Esophagus (tissue), 2 donors: Measurements from ENCODE around the gene UBE2S. TPM values are rescaled to one million over a fixed set of nuclear protein-coding genes. Genes with fewer than 3 reads are reported as not detected.

Experiments
- H3K27ac ChIP-seq, 2 donors: one replicate each; pipeline ENCODE4 v1.5.1; 2013; ENCODE audit warnings: low read depth in 2 of 2, mild to moderate bottlenecking in 2 of 2, inconsistent platforms in 1 of 2, low read length in 1 of 2, moderate library complexity in 1 of 2
- H3K27me3 ChIP-seq, 2 donors: one replicate each; pipeline ENCODE4 v1.6.1; 2013; ENCODE audit warnings: low read length in 2 of 2, control low read depth in 1 of 2, mild to moderate bottlenecking in 1 of 2; ENCODE audit not compliant: insufficient read depth in 2 of 2, control insufficient read depth in 1 of 2
- H3K36me3 ChIP-seq, 2 donors: one replicate each; pipeline ENCODE4 v1.6.1; 2013; ENCODE audit warnings: low read length in 1 of 2; ENCODE audit not compliant: control insufficient read depth in 2 of 2, insufficient read depth in 2 of 2
- H3K4me1 ChIP-seq, 2 donors: one replicate each; pipeline ENCODE4 v1.6.1; 2013; ENCODE audit warnings: low read length in 1 of 2; ENCODE audit not compliant: control insufficient read depth in 2 of 2, insufficient read depth in 2 of 2
- H3K4me3 ChIP-seq, 2 donors: one replicate each; pipeline ENCODE4 v1.5.1; 2013; ENCODE audit warnings: low read length in 2 of 2, mild to moderate bottlenecking in 2 of 2, low read depth in 1 of 2, moderate library complexity in 1 of 2
- H3K9me3 ChIP-seq, 2 donors: one replicate each; pipeline ENCODE4 v1.6.1; 2013; ENCODE audit warnings: mild to moderate bottlenecking in 2 of 2, low read depth in 1 of 2, low read length in 1 of 2, moderate library complexity in 1 of 2; ENCODE audit not compliant: control insufficient read depth in 2 of 2, insufficient read depth in 1 of 2
- WGBS, 2 donors: extraction: QIAGEN DNeasy Blood & Tissue Kit; methylation state at CpG; one replicate each; pipeline ENCODE4 v1.1.7; 2013; 5-methylcytosine and 5-hydroxymethylcytosine counted together
- polyA plus RNA-seq, 2 donors: library from polyadenylated mRNA; stranded (reverse); fragments of 200-250 nt; gene quantifications; one replicate each; pipeline ENCODE4 v1.2.3, GENCODE V29; 2013
- donor health status: healthy with polysubstance abuse.
- donor health status: Bipolar disorder and iron deficiency.

UBE2S gene
- polyA plus RNA-seq, 2 donors, result 12.8 to 24.1 TPM

DNA sequence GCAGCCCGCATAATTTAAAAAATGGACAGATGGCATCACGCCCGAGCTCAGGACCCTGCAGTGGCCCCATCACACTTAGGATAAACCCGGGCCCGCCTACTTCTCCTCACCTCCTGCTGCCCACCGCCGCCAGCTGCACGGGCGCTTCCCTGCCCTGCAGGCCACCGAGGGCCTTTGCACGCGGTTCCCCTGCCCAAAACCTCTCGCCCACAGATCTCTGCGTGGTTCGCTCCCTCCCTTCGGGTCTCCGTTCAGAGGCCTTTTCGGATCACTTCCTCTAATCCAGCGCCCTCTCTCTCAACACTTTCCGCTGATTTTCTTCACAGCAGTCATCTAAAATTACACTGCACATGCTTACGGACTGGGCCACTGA is 33.7 kb upstream of the UBE2S start:
- H3K36me3 ChIP-seq, result no peaks in the 10 kb centered on the region
- 4 to 5% methylated on average over 21 of the region's 21 CpGs for WGBS, 2 donors
- peaks cover 7 to 43% of the 10 kb centered on the region in 2 donors for H3K27me3 ChIP-seq
- no peak overlapping the region for H3K4me3 ChIP-seq
- no peak overlapping the region for H3K27ac ChIP-seq
- peaks cover 6 to 8% of the 10 kb centered on the region in 2 donors for H3K4me1 ChIP-seq
- peaks cover 0 to 10% of the 10 kb centered on the region in 2 donors for H3K9me3 ChIP-seq

DNA sequence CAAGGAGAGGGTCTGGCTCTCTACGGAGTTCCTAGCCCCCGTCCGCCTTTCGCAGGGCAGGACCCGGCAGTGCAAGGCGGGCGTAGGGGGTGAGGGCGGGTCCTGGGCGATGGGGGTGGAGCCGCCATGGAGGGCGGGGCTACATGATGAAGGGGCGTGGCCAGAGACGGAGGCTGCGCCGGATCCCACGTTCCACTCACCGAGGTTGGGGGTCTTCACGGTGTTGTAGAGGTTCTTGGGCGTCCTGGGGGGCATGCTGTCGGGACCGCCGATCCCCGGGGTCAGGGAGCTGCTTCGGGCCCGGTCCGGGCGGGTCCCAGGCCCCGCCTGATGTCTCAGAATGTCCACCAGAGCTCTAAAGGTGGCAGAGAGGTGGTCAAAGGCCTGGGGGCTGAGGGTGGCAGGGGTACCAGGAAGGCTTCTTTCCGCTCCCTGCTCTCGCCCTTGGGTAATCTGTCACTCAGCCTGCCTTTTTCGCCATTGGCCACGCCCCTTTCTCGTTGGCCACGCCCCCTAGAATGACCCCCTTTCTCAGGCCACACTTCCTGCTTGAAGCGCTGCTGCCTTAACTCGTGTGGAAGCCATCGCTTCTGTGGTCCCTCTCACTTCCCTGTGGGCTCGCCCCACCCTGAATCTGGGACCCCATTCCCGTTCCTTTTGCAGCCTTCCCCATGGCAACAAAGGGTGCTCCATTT is 33.0 kb upstream of the UBE2S start:
- 8 to 12% methylated on average over 38 to 39 of the region's 39 CpGs for WGBS, 2 donors
- H3K9me3 ChIP-seq, result peaks cover 0 to 10% of the 10 kb centered on the region in 2 donors
- H3K4me1 ChIP-seq, result peaks cover 6 to 8% of the 10 kb centered on the region in 2 donors
- peaks cover 7 to 43% of the 10 kb centered on the region in 2 donors for H3K27me3 ChIP-seq
- H3K4me3 ChIP-seq, result no peak overlapping the region
- no peak overlapping the region for H3K27ac ChIP-seq
- no peaks in the 10 kb centered on the region for H3K36me3 ChIP-seq

DNA sequence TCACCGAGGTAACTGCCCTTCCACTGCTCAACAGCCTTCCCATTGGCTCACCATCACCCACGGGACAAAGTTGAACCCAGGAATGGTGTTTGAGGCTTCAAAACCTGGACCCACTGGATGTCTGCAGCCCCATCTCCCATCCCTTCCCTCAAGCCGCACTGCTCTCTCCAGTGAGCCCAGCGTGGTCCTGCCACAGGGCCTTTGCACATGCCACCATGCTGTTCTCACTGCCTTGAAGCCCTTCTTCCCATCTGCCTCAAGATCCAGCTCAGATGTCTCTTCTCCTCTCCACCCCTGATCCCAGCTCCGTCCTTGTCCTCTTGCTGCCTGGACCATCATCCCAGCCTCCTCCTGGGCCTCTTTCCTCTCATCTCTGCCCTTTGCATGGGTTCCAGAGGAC is 31.5 kb upstream of the UBE2S start:
- WGBS, 2 donors, result 77 to 83% methylated on average over 5 of the region's 5 CpGs

DNA sequence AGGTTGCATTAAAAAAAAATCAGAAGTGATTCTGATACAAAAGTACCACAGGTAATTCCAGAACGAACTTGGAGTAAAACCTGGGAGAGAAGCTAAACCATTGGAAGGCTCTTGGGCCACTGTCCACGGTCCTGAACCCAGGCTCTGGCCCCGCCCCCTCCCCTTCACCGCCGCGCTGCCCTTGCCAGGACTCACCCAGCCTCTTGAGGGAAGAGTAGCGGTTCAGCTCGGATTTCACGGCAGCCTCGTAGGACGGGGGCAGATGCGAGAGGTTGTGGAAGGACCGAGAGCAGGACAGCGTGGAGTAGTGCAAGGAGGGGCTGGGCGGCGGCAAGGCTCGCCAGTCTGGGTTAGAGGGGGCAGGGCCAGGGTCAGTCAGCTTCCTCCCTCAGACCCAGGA is 29.8 kb upstream of the UBE2S start:
- peaks cover 5 to 6% of the 10 kb centered on the region in 2 donors for H3K4me1 ChIP-seq
- H3K9me3 ChIP-seq, result peaks cover 0 to 14% of the 10 kb centered on the region in 2 donors
- H3K4me3 ChIP-seq, result no peak overlapping the region
- H3K36me3 ChIP-seq, result no peaks in the 10 kb centered on the region
- peaks cover 4 to 40% of the 10 kb centered on the region in 2 donors for H3K27me3 ChIP-seq
- 3 to 4% methylated on average over 17 of the region's 17 CpGs for WGBS, 2 donors
- no peak overlapping the region for H3K27ac ChIP-seq

More for the DNA sequence above, 31.5 kb upstream of the UBE2S start:
- H3K27me3 ChIP-seq, result peaks cover 7 to 43% of the 10 kb centered on the region in 2 donors
- H3K4me1 ChIP-seq, result peaks cover 6 to 8% of the 10 kb centered on the region in 2 donors
- no peak overlapping the region for H3K27ac ChIP-seq
- H3K36me3 ChIP-seq, result no peaks in the 10 kb centered on the region
- no peak overlapping the region for H3K4me3 ChIP-seq
- peaks cover 0 to 14% of the 10 kb centered on the region in 2 donors for H3K9me3 ChIP-seq

DNA sequence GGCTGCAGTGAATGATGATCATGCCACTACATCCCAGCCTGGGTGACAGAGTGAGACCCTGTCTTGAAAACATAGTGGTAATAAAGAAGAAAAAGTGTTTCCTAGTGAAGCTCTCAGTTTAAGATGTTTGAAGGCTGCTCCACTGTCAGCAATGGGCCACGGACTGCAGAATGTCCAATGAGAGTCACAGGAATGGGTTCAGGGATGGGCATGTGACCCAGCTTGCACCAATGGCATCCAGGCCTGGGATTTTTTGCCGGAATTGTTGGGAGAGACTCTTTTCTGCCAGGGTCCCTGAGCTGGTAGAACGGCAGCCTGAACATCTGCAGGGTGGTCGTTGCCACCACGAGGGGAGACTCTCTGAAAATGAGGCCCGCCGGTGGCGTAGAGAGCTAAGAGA is 29.3 kb upstream of the UBE2S start:
- Histone ChIP-seq H3K27me3 (peaks cover 4 to 34% of the 10 kb centered on the region in 2 donors), H3K36me3 (no peaks in the 10 kb centered on the region), H3K9me3 (peaks cover 0 to 19% of the 10 kb centered on the region in 2 donors), H3K4me1 (peaks cover 2 to 3% of the 10 kb centered on the region in 2 donors), H3K27ac (no peak overlapping the region), H3K4me3 (no peak overlapping the region)
- 47 to 48% methylated on average over 8 of the region's 8 CpGs for WGBS, 2 donors

DNA sequence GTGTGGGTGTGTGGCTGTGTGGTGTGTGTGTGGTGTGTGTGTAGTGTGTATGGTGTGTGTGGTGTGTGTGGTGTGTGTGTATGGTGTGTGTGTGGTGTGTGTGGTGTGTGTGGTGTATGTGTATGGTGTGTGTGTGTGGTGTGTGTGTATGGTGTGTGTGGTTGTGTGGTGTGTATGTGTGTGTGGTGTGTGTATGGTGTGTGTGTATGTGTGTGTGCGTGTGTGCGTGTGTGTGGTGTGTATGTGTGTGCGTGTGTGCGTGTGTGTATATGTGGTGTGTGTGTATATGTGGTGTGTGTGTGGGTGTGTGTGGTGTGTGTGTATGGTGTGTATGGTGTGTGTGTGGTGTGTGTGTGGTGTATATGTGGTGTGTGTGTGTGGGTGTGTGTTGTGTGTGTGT is 27.4 kb upstream of the UBE2S start:
- peaks cover 4 to 28% of the 10 kb centered on the region in 2 donors for H3K27me3 ChIP-seq
- no peak overlapping the region for H3K27ac ChIP-seq
- no peaks in the 10 kb centered on the region for H3K36me3 ChIP-seq
- peaks cover 0 to 12% of the 10 kb centered on the region in 2 donors for H3K9me3 ChIP-seq
- 95 to 96% methylated on average over 4 of the region's 4 CpGs for WGBS, 2 donors
- H3K4me1 ChIP-seq, result no peaks in the 10 kb centered on the region
- H3K4me3 ChIP-seq, result no peak overlapping the region

DNA sequence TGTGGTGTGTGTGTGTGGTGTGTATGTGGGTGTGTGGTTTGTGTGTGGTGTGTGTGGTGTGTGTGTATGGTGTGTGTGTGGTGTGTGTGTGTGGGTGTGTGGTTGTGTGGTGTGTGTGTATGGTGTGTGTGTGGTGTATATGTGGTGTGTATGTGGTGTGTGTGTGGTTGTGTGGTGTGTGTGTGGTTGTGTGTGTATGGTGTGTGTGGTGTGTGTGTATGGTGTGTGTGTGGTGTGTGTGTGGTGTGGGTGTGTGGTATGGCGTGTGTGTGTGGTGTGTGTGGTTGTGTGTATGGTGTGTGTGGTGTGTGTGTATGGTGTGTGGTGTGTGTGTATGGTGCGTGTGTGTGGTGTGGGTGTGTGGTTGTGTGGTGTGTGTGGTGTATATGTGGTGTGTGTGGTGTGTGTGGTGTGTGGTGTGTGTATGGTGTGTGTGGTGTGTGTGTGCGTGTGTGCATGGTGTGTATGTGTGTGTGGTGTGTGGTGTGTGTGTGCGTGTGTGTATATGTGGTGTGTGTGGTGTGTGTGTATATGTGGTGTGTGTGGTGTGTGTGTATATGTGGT is 26.9 kb upstream of the UBE2S start:
- peaks cover 0 to 12% of the 10 kb centered on the region in 2 donors for H3K9me3 ChIP-seq
- H3K4me1 ChIP-seq, result no peaks in the 10 kb centered on the region
- no peaks in the 10 kb centered on the region for H3K36me3 ChIP-seq
- WGBS, 2 donors, result 81 to 96% methylated on average over 4 of the region's 4 CpGs
- H3K27ac ChIP-seq, result no peak overlapping the region
- H3K27me3 ChIP-seq, result peaks cover 7 to 27% of the 10 kb centered on the region in 2 donors
- no peak overlapping the region for H3K4me3 ChIP-seq

DNA sequence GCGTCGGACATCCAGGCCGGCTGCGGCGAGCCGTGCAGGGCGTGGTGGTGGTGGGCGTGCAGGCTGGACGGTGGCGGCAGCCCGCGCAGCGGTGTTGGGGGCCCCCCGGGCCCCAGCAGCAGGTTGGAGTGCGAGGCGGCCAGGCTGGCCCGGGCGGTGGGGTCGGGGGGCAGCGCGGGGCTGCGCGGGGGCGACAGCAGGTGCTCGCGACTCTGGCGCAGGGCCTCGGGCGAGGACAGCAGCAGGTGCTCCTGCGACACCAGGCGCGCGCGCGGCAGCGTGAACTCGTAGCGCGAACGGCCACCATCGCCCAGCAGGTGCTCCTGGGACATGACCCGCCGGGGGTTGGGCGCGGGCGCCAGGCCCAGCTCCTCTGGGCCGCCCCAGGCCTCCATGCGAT is 25.7 kb upstream of the UBE2S start:
- WGBS, 2 donors, result 14 to 17% methylated on average over 24 to 48 of the region's 48 CpGs
- no peaks in the 10 kb centered on the region for H3K4me1 ChIP-seq
- peaks cover 10 to 19% of the 10 kb centered on the region in 2 donors for H3K27me3 ChIP-seq
- H3K4me3 ChIP-seq, result no peak overlapping the region
- no peak overlapping the region for H3K27ac ChIP-seq
- peaks cover 0 to 10% of the 10 kb centered on the region in 2 donors for H3K9me3 ChIP-seq
- H3K36me3 ChIP-seq, result no peaks in the 10 kb centered on the region

DNA sequence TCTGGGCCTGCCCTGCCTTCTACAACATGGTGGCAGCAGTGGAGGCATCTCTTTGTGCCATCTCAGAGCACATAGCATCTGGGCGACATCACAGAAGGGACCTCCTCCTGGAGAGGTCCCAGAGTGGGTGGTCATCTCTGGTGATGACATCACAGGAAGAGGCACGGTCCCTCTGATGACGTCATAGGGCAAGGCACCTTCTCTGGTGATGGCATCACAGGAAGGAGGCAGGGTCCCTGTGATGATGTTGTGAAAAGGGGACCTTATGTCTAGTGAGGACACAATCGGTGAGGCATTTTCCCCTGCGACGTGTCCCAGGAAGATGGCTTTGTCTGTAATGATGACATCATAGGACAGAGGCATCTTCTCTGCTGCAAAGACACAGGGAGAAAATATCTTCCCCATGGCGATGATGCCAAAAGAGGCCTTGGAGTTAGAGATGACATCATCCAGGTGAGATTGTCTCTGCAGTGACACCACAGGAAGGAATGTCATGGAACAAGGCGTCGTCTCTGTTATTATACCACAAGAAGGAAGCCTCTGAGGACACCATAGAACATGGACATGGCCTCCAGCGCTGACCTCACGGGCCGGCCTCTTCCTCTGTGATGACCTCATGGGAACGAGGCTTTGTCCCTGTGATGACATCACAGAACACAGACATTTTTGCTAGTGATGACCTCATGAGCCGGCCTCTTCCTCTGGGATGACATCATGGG is 24.8 kb upstream of the UBE2S start:
- Histone ChIP-seq H3K9me3 (peaks cover 0 to 10% of the 10 kb centered on the region in 2 donors), H3K27me3 (peaks cover 10 to 14% of the 10 kb centered on the region in 2 donors), H3K36me3 (no peaks in the 10 kb centered on the region), H3K27ac (no peak overlapping the region), H3K4me3 (no peak overlapping the region), H3K4me1 (no peaks in the 10 kb centered on the region)
- WGBS, 2 donors, result 85 to 88% methylated on average over 14 of the region's 14 CpGs
